Measurements from ENCODE around the gene RUNX1. TPM values are rescaled to one million over a fixed set of nuclear protein-coding genes. Genes with fewer than 3 reads are reported as not detected.

RUNX1 gene
- total RNA-seq, 2 experiments from 2014 or later = 50.6 to 55.8 TPM

DNA sequence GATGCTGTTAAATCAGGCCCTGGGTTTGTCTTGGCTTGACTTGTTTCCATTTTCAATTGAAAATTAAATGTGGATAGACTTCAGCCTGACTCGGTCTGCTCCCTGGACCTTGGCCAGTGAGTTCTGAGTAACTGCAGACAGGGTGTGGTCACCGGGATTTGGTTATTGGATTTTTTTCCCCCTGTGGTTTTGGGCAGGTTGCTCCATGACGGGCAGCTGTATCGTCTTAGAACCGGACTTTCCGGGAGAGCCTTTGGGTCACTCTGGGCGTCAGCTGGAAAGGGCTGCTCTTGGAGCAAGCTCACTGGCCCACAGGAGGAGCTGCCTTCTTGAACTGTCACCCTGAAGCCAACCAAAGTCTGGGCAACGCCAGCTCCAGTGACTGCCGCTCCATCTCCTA, 305.3 kb downstream of the RUNX1 start:
- Mint-ChIP-seq H3K4me1 (ENCODE audit: low read depth) (peaks cover 5% of the 10 kb centered on the region), H3K36me3 (no peaks in the 10 kb centered on the region), H3K4me3 (no peak overlapping the region), H3K27ac (no peak overlapping the region), H3K9me3 (no peaks in the 10 kb centered on the region), H3K27me3 (peaks cover 8% of the 10 kb centered on the region)
- intact Hi-C loops (cut with micrococcal nuclease) = loop anchor here (10.0 kb wide), 2 partner anchors 301 to 871 kb away; partner anchors contain the start of gene RUNX1
- ChIA-PET CTCF (interaction anchor here (0.8 to 3.2 kb wide), 6 partner anchors 51 to 1285 kb away, joined by 3 to 46 read pairs (median 5); no protein-coding TSS in a partner anchor), POLR2A (no interaction called here)
- DNase-seq = no peak

- POLR2A ChIA-PET = no interaction called here
These were observed 305.8 kb downstream of the RUNX1 start for GRCh38 chr21:34743285-34743684.

DNA sequence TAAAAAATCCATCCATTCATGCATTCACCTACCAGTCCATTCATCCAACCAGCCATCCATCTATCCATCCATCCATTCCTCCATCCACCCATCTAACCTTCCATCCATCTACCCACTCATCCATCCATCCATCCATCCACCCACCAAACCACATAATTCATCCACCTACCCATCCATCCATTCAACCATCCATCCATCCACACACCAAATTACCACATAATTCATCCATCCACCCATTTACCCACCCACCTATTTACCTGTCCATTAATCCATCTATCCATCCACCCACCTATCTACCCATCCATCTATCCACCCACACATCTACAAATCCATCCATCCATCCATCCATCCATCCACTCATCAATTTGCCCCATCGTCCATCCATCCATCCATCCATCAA, 308.9 kb downstream of the RUNX1 start:
- intact Hi-C loops (cut with micrococcal nuclease) = loop anchor here (10.0 kb wide), 2 partner anchors 305 to 875 kb away; partner anchors contain the start of gene RUNX1
- no peak overlapping the region for H3K4me3 Mint-ChIP-seq
- no peak overlapping the region for H3K27ac Mint-ChIP-seq
- no peak for DNase-seq
- ChIA-PET POLR2A (no interaction called here), CTCF (no interaction called here)
- peaks cover 16% of the 10 kb centered on the region for H3K27me3 Mint-ChIP-seq
- H3K36me3 Mint-ChIP-seq = no peaks in the 10 kb centered on the region
- no peaks in the 10 kb centered on the region for H3K4me1 Mint-ChIP-seq (ENCODE audit: low read depth)
- no peaks in the 10 kb centered on the region for H3K9me3 Mint-ChIP-seq

More at GRCh38 chr21:34743285-34743684, 305.8 kb downstream of the RUNX1 start:
- DNase-seq = no peak
- intact Hi-C loops (cut with micrococcal nuclease) = loop anchor here (10.0 kb wide), 2 partner anchors 302 to 872 kb away; partner anchors contain the start of gene RUNX1
- no peak overlapping the region for H3K4me3 Mint-ChIP-seq
- no peak overlapping the region for H3K27ac Mint-ChIP-seq
- CTCF ChIA-PET = interaction anchor here (0.6 to 1.3 kb wide), 5 partner anchors 94 to 1286 kb away, joined by 3 to 6 read pairs (median 4); no protein-coding TSS in a partner anchor
- no peaks in the 10 kb centered on the region for H3K36me3 Mint-ChIP-seq
- H3K9me3 Mint-ChIP-seq = no peaks in the 10 kb centered on the region
- H3K4me1 Mint-ChIP-seq (ENCODE audit: low read depth) = peaks cover 5% of the 10 kb centered on the region
- H3K27me3 Mint-ChIP-seq = peaks cover 8% of the 10 kb centered on the region
